GM23338 (cell line): Measurements from ENCODE around the gene INPP4B. TPM values are rescaled to one million over a fixed set of nuclear protein-coding genes. Genes with fewer than 3 reads are reported as not detected.

ENCODE experiments used
- ATAC-seq: fragments of 200-7000 bp; cut with Tn5 transposase; 3 replicates; pipeline ENCODE4 v1.9.1; 2020
- DNase-seq: peaks from one replicate; pipeline ENCODE4 v3.0.0-alpha.2; 2015; ENCODE audit warnings: low spot score
- H2AFZ ChIP-seq: fragments of 200-600 bp; sonication (generic); 2 replicates; pipeline ENCODE4 v1.8.0; 2016; ENCODE audit warnings: antibody characterized with exemption, mild to moderate bottlenecking, moderate library complexity
- H3F3A ChIP-seq: fragments of 200-600 bp; sonication (generic); replicated peaks from 2 replicates; pipeline ENCODE4 v1.8.0; 2017; ENCODE audit warnings: antibody characterized with exemption, mixed run types, low read depth
- H3K27ac ChIP-seq: fragments of 200-600 bp; sonication (generic); 2 replicates; pipeline ENCODE4 v1.6.1; 2016; ENCODE audit warnings: low read depth
- H3K27me3 ChIP-seq: fragments of 200-600 bp; sonication (generic); 2 replicates; pipeline ENCODE4 v1.8.0; 2016; ENCODE audit warnings: mild to moderate bottlenecking, mixed run types, moderate library complexity; ENCODE audit not compliant: insufficient read depth
- H3K36me3 ChIP-seq: fragments of 200-600 bp; sonication (generic); 2 replicates; pipeline ENCODE4 v1.8.0; 2016; ENCODE audit warnings: mild to moderate bottlenecking; ENCODE audit not compliant: insufficient read depth
- H3K4me1 ChIP-seq: fragments of 200-600 bp; sonication (generic); 2 replicates; pipeline ENCODE4 v1.8.0; 2016; ENCODE audit warnings: mild to moderate bottlenecking, moderate library complexity; ENCODE audit not compliant: insufficient read depth
- H3K4me2 ChIP-seq: fragments of 200-600 bp; sonication (generic); 2 replicates; pipeline ENCODE4 v1.7.1; 2017; ENCODE audit warnings: mixed run types
- H3K4me3 ChIP-seq: fragments of 200-600 bp; sonication (generic); 2 replicates; pipeline ENCODE4 v1.6.1; 2016; ENCODE audit warnings: mixed run types
- H3K79me2 ChIP-seq: fragments of 200-600 bp; sonication (generic); replicated peaks from 2 replicates; pipeline ENCODE4 v1.8.0; 2017; ENCODE audit warnings: mild to moderate bottlenecking; ENCODE audit not compliant: insufficient read depth
- H3K9me2 ChIP-seq: fragments of 200-600 bp; sonication (generic); 2 replicates; pipeline ENCODE4 v1.8.0; 2017; ENCODE audit not compliant: insufficient read depth
- H4K20me1 ChIP-seq: fragments of 200-600 bp; sonication (generic); replicated peaks from 2 replicates; pipeline ENCODE4 v1.8.0; 2017; ENCODE audit warnings: mild to moderate bottlenecking; ENCODE audit not compliant: insufficient read depth
- H3K27ac Mint-ChIP-seq: 2 replicates; pipeline ENCODE4 v1.8.0; 2020; ENCODE audit warnings: inconsistent platforms, mild to moderate bottlenecking, moderate library complexity, mixed read lengths
- H3K27me3 Mint-ChIP-seq: 3 replicates; pipeline ENCODE4 v1.8.0; 2022; ENCODE audit warnings: low read depth, mild to moderate bottlenecking, moderate library complexity, mixed read lengths, inconsistent platforms; ENCODE audit not compliant: insufficient read depth, poor library complexity
- H3K36me3 Mint-ChIP-seq: 3 replicates; pipeline ENCODE4 v1.8.0; 2021; ENCODE audit warnings: low read depth, mild to moderate bottlenecking, inconsistent platforms, moderate library complexity, mixed read lengths
- H3K4me1 Mint-ChIP-seq: 3 replicates; pipeline ENCODE4 v1.8.0; 2020; ENCODE audit warnings: mild to moderate bottlenecking, inconsistent platforms, mixed read lengths
- H3K4me3 Mint-ChIP-seq: 3 replicates; pipeline ENCODE4 v1.8.0; 2021; ENCODE audit warnings: moderate library complexity, mild to moderate bottlenecking, inconsistent platforms, mixed read lengths
- H3K9me3 Mint-ChIP-seq: 3 replicates; pipeline ENCODE4 v1.8.0; 2020; ENCODE audit warnings: moderate library complexity, mild to moderate bottlenecking, inconsistent platforms, mixed read lengths
- CREB1 ChIP-seq: fragments of 250-450 bp; sonication (Bioruptor Pico); IDR thresholded peaks from 2 replicates; pipeline ENCODE4 v1.5.0; 2020; ENCODE audit warnings: low read depth, mild to moderate bottlenecking, moderate library complexity
- CTCF ChIP-seq, 2 experiments: fragments of 200-600 bp in 1 of 2; sonication (generic) in 1 of 2; conservative IDR thresholded peaks; 2 replicates each; pipeline versions ENCODE4 v1.5.1 to v1.6.1; 2016 to 2017; ENCODE audit warnings: antibody characterized with exemption in 2 of 2, low read depth in 2 of 2, mild to moderate bottlenecking in 2 of 2, moderate library complexity in 1 of 2
- ETS1 ChIP-seq: IDR thresholded peaks from 2 replicates; pipeline ENCODE4 v1.6.1; 2016; ENCODE audit warnings: antibody characterized with exemption
- EZH2 ChIP-seq: fragments of 200-600 bp; sonication (generic); IDR thresholded peaks from one replicate; pipeline ENCODE4 v1.8.0; 2017; ENCODE audit warnings: antibody characterized with exemption, mild to moderate bottlenecking, low read depth; ENCODE audit not compliant: unreplicated experiment
- EZH2phosphoT487 ChIP-seq: fragments of 200-600 bp; sonication (generic); IDR thresholded peaks from one replicate; pipeline ENCODE4 v1.8.1; 2018; ENCODE audit warnings: antibody characterized with exemption; ENCODE audit not compliant: unreplicated experiment
- JUNB ChIP-seq: IDR thresholded peaks from one replicate; pipeline ENCODE4 v1.6.1; 2016; ENCODE audit warnings: antibody characterized with exemption; ENCODE audit not compliant: unreplicated experiment
- NANOG ChIP-seq: IDR thresholded peaks from 2 replicates; pipeline ENCODE4 v1.6.1; 2016; ENCODE audit warnings: antibody characterized with exemption, borderline replicate concordance
- POLR2AphosphoS5 ChIP-seq: IDR thresholded peaks from 2 replicates; pipeline ENCODE4 v1.6.1; 2016; ENCODE audit warnings: antibody characterized with exemption, low read depth
- REST ChIP-seq: IDR thresholded peaks from one replicate; pipeline ENCODE4 v1.6.1; 2018; ENCODE audit warnings: antibody characterized with exemption; ENCODE audit not compliant: unreplicated experiment
- STAT1 ChIP-seq: IDR thresholded peaks from one replicate; pipeline ENCODE4 v1.6.1; 2016; ENCODE audit warnings: antibody characterized with exemption; ENCODE audit not compliant: unreplicated experiment
- ZNF114 ChIP-seq: fragments of 250-450 bp; sonication (Bioruptor Pico); IDR thresholded peaks from 2 replicates; pipeline ENCODE4 v1.5.0; 2020; ENCODE audit warnings: mild to moderate bottlenecking, moderate library complexity
- ZNF331 ChIP-seq: fragments of 250-450 bp; sonication (Bioruptor Pico); IDR thresholded peaks from 2 replicates; pipeline ENCODE4 v1.5.0; 2020; ENCODE audit warnings: low read depth, mild to moderate bottlenecking, moderate library complexity
- ZNF462 ChIP-seq: fragments of 250-450 bp; sonication (Bioruptor Pico); IDR thresholded peaks from 2 replicates; pipeline ENCODE4 v1.5.0; 2020; ENCODE audit warnings: mild to moderate bottlenecking, moderate library complexity
- polyA plus RNA-seq: library from polyadenylated mRNA; unstranded; fragments of >200 nt; fragmentation: Nextera tagmentation; extraction: Ambion mirVana; gene quantifications from 2 replicates; pipeline ENCODE4 v1.2.1, GENCODE V29; 2016
- total RNA-seq: library from RNA; depleted of rRNA; stranded (reverse); fragments of >200 nt; shearing (Covaris generic); gene quantifications from 2 replicates; pipeline ENCODE4 v1.2.3, GENCODE V29; 2014

The INPP4B gene
- total and polyA plus RNA-seq, 2 experiments from 2014 or later = 0.11 to 0.14 TPM

- no peak overlapping the region for H3K27ac Mint-ChIP-seq
- Histone ChIP-seq H3K4me1 (peaks cover 25% of the 10 kb centered on the region), H3K9me2 (0 out of 2 replicates have a peak, but pooled peaks cover 10% of the 10 kb centered on the region), H3K4me2 (no peak overlapping the region), H3F3A (no peaks in the 10 kb centered on the region), H3K27ac (no peak overlapping the region), H3K4me3 (no peak overlapping the region), H4K20me1 (no peaks in the 10 kb centered on the region), H2AFZ (no peak overlapping the region), H3K27me3 (no peaks in the 10 kb centered on the region), H3K79me2 (no peaks in the 10 kb centered on the region), H3K36me3 (no peaks in the 10 kb centered on the region)
- DNase-seq = no peak
- TF ChIP-seq ZNF462 (CRISPR knock-in tag) = no peak
- TF ChIP-seq CTCF (conservative IDR thresholded peaks at IDR 0.05; ENCODE audit: low read depth in 2 of 2) = no peak
- no peak for TF ChIP-seq ZNF331 (CRISPR knock-in tag)
- TF ChIP-seq NANOG = no peak
- TF ChIP-seq ETS1 = no peak
- no peak for TF ChIP-seq EZH2phosphoT487
- TF ChIP-seq ZNF114 (CRISPR knock-in tag) = no peak
- no peak for TF ChIP-seq REST
- no peak for TF ChIP-seq CREB1 (CRISPR knock-in tag)
- no peak for TF ChIP-seq POLR2AphosphoS5
- no peak for TF ChIP-seq STAT1
- no peak for TF ChIP-seq EZH2
- no peak for TF ChIP-seq JUNB
- no peak for ATAC-seq
- H3K9me3 Mint-ChIP-seq = no peaks in the 10 kb centered on the region
- H3K27me3 Mint-ChIP-seq = peaks cover 1% of the 10 kb centered on the region
- peaks cover 28% of the 10 kb centered on the region for H3K4me1 Mint-ChIP-seq
- no peak overlapping the region for H3K4me3 Mint-ChIP-seq
- no peaks in the 10 kb centered on the region for H3K36me3 Mint-ChIP-seq
Measured at GRCh38 chr4:142267101-142267500, 579.0 kb downstream of the INPP4B start.
